Activated naive CD4-positive, alpha-beta T cell treated with Interleukin-2 at 50 U/mL for 16 hours (primary cell): ENCODE data around the gene KRT33A.

Source experiments
- DNase-seq: peaks from one replicate; pipeline ENCODE4 v3.0.0-alpha.2; 2020

The KRT33A gene

GRCh38 chr17:41327411-41328120, 23.1 kb downstream of the KRT33A start:
- no peak for DNase-seq

- DNase-seq, result no peak
These were observed 24.2 kb downstream of the KRT33A start for GRCh38 chr17:41326173-41327145.

- DNase-seq, result no peak
These were observed 25.0 kb downstream of the KRT33A start for GRCh38 chr17:41325611-41326010.

- no peak for DNase-seq
These were observed 25.5 kb downstream of the KRT33A start for GRCh38 chr17:41325126-41325525.

GRCh38 chr17:41324180-41325075, 26.2 kb downstream of the KRT33A start:
- no peak for DNase-seq

- no peak for DNase-seq
These were observed 27.4 kb downstream of the KRT33A start for GRCh38 chr17:41322903-41323895.

- DNase-seq, result no peak
These were observed 28.3 kb downstream of the KRT33A start for GRCh38 chr17:41322094-41322902.

- DNase-seq, result no peak
These were observed 32.4 kb downstream of the KRT33A start for GRCh38 chr17:41318231-41318630.

GRCh38 chr17:41315814-41316445, 34.7 kb downstream of the KRT33A start:
- no peak for DNase-seq

- DNase-seq, result no peak
These were observed 35.3 kb downstream of the KRT33A start, which contains the start of gene KRTAP17-1 for GRCh38 chr17:41315204-41315794. KRTAP17-1 (minus strand) TSS chr17:41315710; CDS start chr17:41315650, 60 bp downstream.

GRCh38 chr17:41311111-41311510, 39.5 kb downstream of the KRT33A start:
- no peak for DNase-seq

- DNase-seq, result peak; percentile 41
These were observed 41.7 kb downstream of the KRT33A start, which contains the start of gene KRTAP16-1 for GRCh38 chr17:41308918-41309359. KRTAP16-1 (minus strand) TSS chr17:41309309; CDS start chr17:41309253, 56 bp downstream.

GRCh38 chr17:41308251-41308917, 42.2 kb downstream of the KRT33A start:
- peak; percentile 62 for DNase-seq

GRCh38 chr17:41307647-41308046, 43.0 kb downstream of the KRT33A start:
- no peak for DNase-seq

GRCh38 chr17:41304091-41304490, 46.5 kb downstream of the KRT33A start:
- no peak for DNase-seq

- DNase-seq, result no peak
These were observed 47.6 kb downstream of the KRT33A start for GRCh38 chr17:41302981-41303380.

GRCh38 chr17:41301916-41302901, 48.4 kb downstream of the KRT33A start, which contains the start of gene KRTAP29-1:
KRTAP29-1 (minus strand) TSS chr17:41302851; CDS start chr17:41302851, 0 bp downstream.
- no peak for DNase-seq
